ENCODE results near the gene PRR12.
A peak's percentile ranks its signal among the peaks of the same experiment; 100 is the strongest.
"Not testable (repeated sequence)": the region's sequence is repeated elsewhere in the genome, so short reads cannot be mapped to it uniquely, and the experiment has no call there.

PRR12 gene

GRCh38 chr19:49632576-49632975 is 41.6 kb downstream of the PRR12 start:
- no peak for TF ChIP-seq CTCF (IDR thresholded peaks at IDR 0.05)
- Mint-ChIP-seq H3K27me3 (ENCODE audit: low read depth, poor library complexity) (peaks cover 3% of the 10 kb centered on the region), H3K9me3 (no peaks in the 10 kb centered on the region), H3K4me3 (no peak overlapping the region), H3K27ac (no peak overlapping the region), H3K4me1 (peaks cover 36% of the 10 kb centered on the region), H3K36me3 (ENCODE audit: low read depth) (peaks cover 18% of the 10 kb centered on the region)
- no peak for DNase-seq

GRCh38 chr19:49633273-49633672 is 42.3 kb downstream of the PRR12 start:
- Mint-ChIP-seq H3K4me1 (peaks cover 43% of the 10 kb centered on the region), H3K27ac (peak overlapping the region; percentile 74), H3K36me3 (ENCODE audit: low read depth) (peaks cover 11% of the 10 kb centered on the region)
- H3K27me3 Mint-ChIP-seq (ENCODE audit: low read depth, poor library complexity); H3K4me3 Mint-ChIP-seq; H3K9me3 Mint-ChIP-seq; DNase-seq: not testable (repeated sequence)

- Mint-ChIP-seq H3K36me3 (ENCODE audit: low read depth) (no peaks in the 10 kb centered on the region), H3K4me1 (peaks cover 60% of the 10 kb centered on the region), H3K4me3 (no peak overlapping the region), H3K27ac (peak overlapping the region; percentile 96), H3K9me3 (no peaks in the 10 kb centered on the region), H3K27me3 (ENCODE audit: low read depth, poor library complexity) (peaks cover 3% of the 10 kb centered on the region)
- TF ChIP-seq CTCF (IDR thresholded peaks at IDR 0.05), result no peak
- no peak for DNase-seq
These were observed 44.7 kb downstream of the PRR12 start for GRCh38 chr19:49635530-49636232.

GRCh38 chr19:49636233-49636932 is 45.4 kb downstream of the PRR12 start:
- H3K27me3 Mint-ChIP-seq (ENCODE audit: low read depth, poor library complexity), result peaks cover 3% of the 10 kb centered on the region
- H3K4me1 Mint-ChIP-seq, result peaks cover 63% of the 10 kb centered on the region
- no peaks in the 10 kb centered on the region for H3K9me3 Mint-ChIP-seq
- peak overlapping the region; percentile 34 for H3K4me3 Mint-ChIP-seq
- peak; percentile 38 for DNase-seq
- H3K36me3 Mint-ChIP-seq (ENCODE audit: low read depth), result no peaks in the 10 kb centered on the region
- no peak for TF ChIP-seq CTCF (IDR thresholded peaks at IDR 0.05)
- peak overlapping the region; percentile 96 for H3K27ac Mint-ChIP-seq

GRCh38 chr19:49637821-49638738 is 47.1 kb downstream of the PRR12 start:
- no peaks in the 10 kb centered on the region for H3K27me3 Mint-ChIP-seq (ENCODE audit: low read depth, poor library complexity)
- H3K4me1 Mint-ChIP-seq, result peaks cover 75% of the 10 kb centered on the region
- no peaks in the 10 kb centered on the region for H3K36me3 Mint-ChIP-seq (ENCODE audit: low read depth)
- no peaks in the 10 kb centered on the region for H3K9me3 Mint-ChIP-seq
- no peak for TF ChIP-seq CTCF (IDR thresholded peaks at IDR 0.05)
- H3K4me3 Mint-ChIP-seq, result peak overlapping the region; percentile 82
- peak; percentile 36 for DNase-seq
- H3K27ac Mint-ChIP-seq, result peak overlapping the region; percentile 80

All from nephron progenitor cell (in vitro differentiated cells).